IPS-18c (cell line): ENCODE data around the gene CTPS2.
"Not testable (repeated sequence)": the region's sequence is repeated elsewhere in the genome, so short reads cannot be mapped to it uniquely, and the experiment has no call there.

Experiments used
- H3K4me3 ChIP-seq: 2 replicates; pipeline ENCODE4 v1.7.0; 2013; ENCODE audit warnings: low read depth, mild to moderate bottlenecking, low read length, moderate library complexity; ENCODE audit not compliant: insufficient read depth
- H3K9me3 ChIP-seq: one replicate; pipeline ENCODE4 v1.6.1; 2013; ENCODE audit warnings: mild to moderate bottlenecking, low read length, moderate library complexity; ENCODE audit not compliant: control insufficient read depth, insufficient read depth

The CTPS2 gene

GRCh38 chrX:16592194-16592770 is 120.2 kb downstream of the CTPS2 start:
- Histone ChIP-seq H3K9me3 (peaks cover 2% of the 10 kb centered on the region), H3K4me3 (no peak overlapping the region)

GRCh38 chrX:16589826-16590225 is 122.6 kb downstream of the CTPS2 start:
- no peak overlapping the region for H3K4me3 ChIP-seq
- H3K9me3 ChIP-seq, result peaks cover 2% of the 10 kb centered on the region

GRCh38 chrX:16589211-16589610 is 123.3 kb downstream of the CTPS2 start:
- Histone ChIP-seq H3K4me3 (no peak overlapping the region), H3K9me3 (peaks cover 2% of the 10 kb centered on the region)

- Histone ChIP-seq H3K9me3 (no peaks in the 10 kb centered on the region), H3K4me3 (no peak overlapping the region)
Observed at GRCh38 chrX:16588266-16588665, 124.2 kb downstream of the CTPS2 start.

GRCh38 chrX:16587836-16588235 is 124.6 kb downstream of the CTPS2 start:
- Histone ChIP-seq H3K9me3 (no peaks in the 10 kb centered on the region), H3K4me3 (no peak overlapping the region)

- H3K4me3 ChIP-seq, result no peak overlapping the region
Observed at GRCh38 chrX:16586377-16587112, 125.9 kb downstream of the CTPS2 start.

GRCh38 chrX:16585486-16586376 is 126.7 kb downstream of the CTPS2 start:
- no peak overlapping the region for H3K4me3 ChIP-seq
- H3K9me3 ChIP-seq, result no peaks in the 10 kb centered on the region

More at GRCh38 chrX:16586377-16587112, 125.9 kb downstream of the CTPS2 start:
- H3K9me3 ChIP-seq, result no peaks in the 10 kb centered on the region

- not testable (repeated sequence) for H3K4me3 ChIP-seq, H3K9me3 ChIP-seq
Observed at GRCh38 chrX:16580004-16580797, 132.3 kb downstream of the CTPS2 start.

GRCh38 chrX:16579517-16579916 is 133.0 kb downstream of the CTPS2 start:
- H3K9me3 ChIP-seq, result no peaks in the 10 kb centered on the region
- H3K4me3 ChIP-seq, result no peak overlapping the region

- H3K4me3 ChIP-seq, result peak overlapping the region; percentile 37; the same call in 1 of the 2 replicates
Observed at GRCh38 chrX:16578218-16578617, 134.3 kb downstream of the CTPS2 start.

GRCh38 chrX:16577483-16578029 is 134.9 kb downstream of the CTPS2 start:
- Histone ChIP-seq H3K4me3 (peak overlapping the region; percentile 37; the same call in 1 of the 2 replicates), H3K9me3 (no peaks in the 10 kb centered on the region)

More at GRCh38 chrX:16578218-16578617, 134.3 kb downstream of the CTPS2 start:
- no peaks in the 10 kb centered on the region for H3K9me3 ChIP-seq

GRCh38 chrX:16575388-16575787 is 137.1 kb downstream of the CTPS2 start:
- H3K4me3 ChIP-seq, result not testable (repeated sequence)

GRCh38 chrX:16573781-16574180 is 138.7 kb downstream of the CTPS2 start:
- no peak overlapping the region for H3K4me3 ChIP-seq
- no peaks in the 10 kb centered on the region for H3K9me3 ChIP-seq

More at GRCh38 chrX:16575388-16575787, 137.1 kb downstream of the CTPS2 start:
- H3K9me3 ChIP-seq, result not testable (repeated sequence)

GRCh38 chrX:16567681-16568080 is 144.8 kb downstream of the CTPS2 start:
- no peaks in the 10 kb centered on the region for H3K9me3 ChIP-seq

GRCh38 chrX:16566571-16566970 is 145.9 kb downstream of the CTPS2 start:
- H3K4me3 ChIP-seq, result no peak overlapping the region
- H3K9me3 ChIP-seq, result no peaks in the 10 kb centered on the region

More at GRCh38 chrX:16567681-16568080, 144.8 kb downstream of the CTPS2 start:
- no peak overlapping the region for H3K4me3 ChIP-seq

- Histone ChIP-seq H3K4me3 (no peak overlapping the region), H3K9me3 (no peaks in the 10 kb centered on the region)
Observed at GRCh38 chrX:16560173-16560572, 152.3 kb downstream of the CTPS2 start.

GRCh38 chrX:16559206-16559619 is 153.3 kb downstream of the CTPS2 start:
- Histone ChIP-seq H3K9me3 (no peaks in the 10 kb centered on the region), H3K4me3 (no peak overlapping the region)
